Sigmoid colon (tissue), 7 donors: ENCODE results near the gene DHX8. TPM values are rescaled to one million over a fixed set of nuclear protein-coding genes. Genes with fewer than 3 reads are reported as not detected.

Source experiments
- DNase-seq: peaks from one replicate; pipeline ENCODE4 v3.0.0-alpha.2; 2019
- H3K27ac ChIP-seq, 4 donors: fragments of 200-600 bp; sonication (generic); one replicate each; pipeline ENCODE4 v1.5.1; 2016 to 2019; ENCODE audit warnings: mild to moderate bottlenecking in 1 of 4
- H3K27me3 ChIP-seq, 3 donors: fragments of 200-600 bp; sonication (generic); one replicate each; pipeline ENCODE4 v1.5.1; 2019; ENCODE audit warnings: mild to moderate bottlenecking in 1 of 3
- H3K36me3 ChIP-seq, 4 donors: fragments of 200-600 bp; sonication (generic); one replicate each; pipeline ENCODE4 v1.5.1; 2016 to 2019
- H3K4me1 ChIP-seq, 4 donors: fragments of 200-600 bp; sonication (generic); one replicate each; pipeline ENCODE4 v1.5.1; 2017 to 2019
- H3K4me3 ChIP-seq, 4 donors: fragments of 200-600 bp; sonication (generic); one replicate each; pipeline ENCODE4 v1.5.1; 2017 to 2019; ENCODE audit warnings: mild to moderate bottlenecking in 2 of 4, moderate library complexity in 1 of 4
- H3K9me3 ChIP-seq, 4 donors: fragments of 200-600 bp in 3 of 4; sonication (generic) in 3 of 4; one replicate each; pipeline versions ENCODE4 v1.5.1 to v1.6.1; 2013 to 2019
- CTCF ChIP-seq, 4 experiments: fragments of 450-650 bp in 3 of 4; fragments of 200-600 bp in 1 of 4; IDR thresholded peaks; one replicate each; pipeline ENCODE4 v1.5.1; 2016 to 2019; ENCODE audit warnings: antibody characterized with exemption in 4 of 4, mild to moderate bottlenecking in 3 of 4, moderate library complexity in 2 of 4
- EP300 ChIP-seq, 4 donors: sonication (generic); formaldehyde crosslinking; IDR thresholded peaks; one replicate each; pipeline ENCODE4 v1.6.1; 2017; ENCODE audit warnings: antibody characterized with exemption in 4 of 4
- POLR2A ChIP-seq, 2 donors: fragments of 450-650 bp; IDR thresholded peaks; one replicate each; pipeline ENCODE4 v1.6.1; 2016; ENCODE audit warnings: antibody characterized with exemption in 2 of 2, mild to moderate bottlenecking in 2 of 2, moderate library complexity in 2 of 2
- POLR2AphosphoS5 ChIP-seq, 4 donors: sonication (generic); formaldehyde crosslinking; IDR thresholded peaks; one replicate each; pipeline ENCODE4 v1.6.1; 2017; ENCODE audit warnings: antibody characterized with exemption in 4 of 4
- WGBS, 2 donors: extraction: QIAGEN DNeasy Blood & Tissue Kit; methylation state at CpG; one replicate each; pipeline ENCODE4 v1.1.7; 2013; 5-methylcytosine and 5-hydroxymethylcytosine counted together
- intact Hi-C: fragments of 100-400 bp; cut with DNase I; formaldehyde crosslinking; loops from one replicate; pipeline ENCODE4 v1.15.1; 2023
- polyA plus RNA-seq, 3 donors: library from polyadenylated mRNA; stranded (reverse); fragments of 200-250 nt; gene quantifications; one replicate each; pipeline ENCODE4 v1.2.3, GENCODE V29; 2013
- total RNA-seq, 4 donors: library from RNA; depleted of rRNA; stranded (reverse); fragments of >200 nt; gene quantifications; one replicate each; pipeline ENCODE4 v1.1.0, GENCODE V29; 2016
- donor health status: healthy with polysubstance abuse.
- donor health status: Bipolar disorder and iron deficiency.
- donor health status: healthy.

Gene DHX8
- total and polyA plus RNA-seq, 7 donors = 12.0 to 39.6 (median 25.7) TPM

- Histone ChIP-seq H3K36me3 (no peaks in the 10 kb centered on the region), H3K27ac (no peak within 1 kb of the TSS), H3K4me3 (peak within 1 kb of the TSS; percentile 24 to 55 (median 50)), H3K4me1 (peaks cover 0 to 26% (median 24%) of the 10 kb centered on the region in 4 donors), H3K27me3 (peaks cover 0 to 67% (median 42%) of the 10 kb centered on the region in 3 donors), H3K9me3 (no peaks in the 10 kb centered on the region)
- DNase-seq = peak; percentile 93
- WGBS, 2 donors = 1% methylated on average over 46 of the region's 46 CpGs
- no peak for TF ChIP-seq POLR2A (IDR thresholded peaks at IDR 0.05)
- TF ChIP-seq POLR2AphosphoS5 (IDR thresholded peaks at IDR 0.05) = no peak
- no peak for TF ChIP-seq EP300 (IDR thresholded peaks at IDR 0.05)
- TF ChIP-seq CTCF (IDR thresholded peaks at IDR 0.05) = no peak
- intact Hi-C loops = no loop called here
Measured at GRCh38 chr17:43546319-43547188, 62.8 kb downstream of the DHX8 start, which contains the start of gene ETV4. ETV4 (minus strand) TSS chr17:43546340; CDS start chr17:43545617, 723 bp downstream.

GRCh38 chr17:43547189-43547550 lies 63.4 kb downstream of the DHX8 start:
- Histone ChIP-seq H3K4me3 (no peak overlapping the region), H3K4me1 (peaks cover 0 to 26% (median 24%) of the 10 kb centered on the region in 4 donors), H3K27me3 (peaks cover 0 to 67% (median 42%) of the 10 kb centered on the region in 3 donors), H3K9me3 (no peaks in the 10 kb centered on the region), H3K36me3 (no peaks in the 10 kb centered on the region), H3K27ac (no peak overlapping the region)
- WGBS, 2 donors = 52 to 74% methylated on average over 2 of the region's 2 CpGs
- TF ChIP-seq POLR2AphosphoS5 (IDR thresholded peaks at IDR 0.05) (no peak), CTCF (IDR thresholded peaks at IDR 0.05) (no peak), POLR2A (IDR thresholded peaks at IDR 0.05) (no peak), EP300 (IDR thresholded peaks at IDR 0.05) (no peak)
- intact Hi-C loops = no loop called here
- DNase-seq = no peak

GRCh38 chr17:43547659-43548256 lies 64.0 kb downstream of the DHX8 start:
- intact Hi-C loops = no loop called here
- H3K4me3 ChIP-seq = no peak overlapping the region
- DNase-seq = no peak
- H3K27ac ChIP-seq = no peak overlapping the region
- no peaks in the 10 kb centered on the region for H3K36me3 ChIP-seq
- TF ChIP-seq POLR2AphosphoS5 (IDR thresholded peaks at IDR 0.05) = no peak
- no peak for TF ChIP-seq EP300 (IDR thresholded peaks at IDR 0.05)
- no peak for TF ChIP-seq CTCF (IDR thresholded peaks at IDR 0.05)
- TF ChIP-seq POLR2A (IDR thresholded peaks at IDR 0.05) = no peak
- peaks cover 0 to 26% (median 24%) of the 10 kb centered on the region in 4 donors for H3K4me1 ChIP-seq
- peaks cover 0 to 67% (median 42%) of the 10 kb centered on the region in 3 donors for H3K27me3 ChIP-seq
- H3K9me3 ChIP-seq = no peaks in the 10 kb centered on the region

GRCh38 chr17:43548689-43549379 lies 65.1 kb downstream of the DHX8 start:
- H3K27ac ChIP-seq = no peak overlapping the region
- TF ChIP-seq POLR2A (IDR thresholded peaks at IDR 0.05) = no peak
- TF ChIP-seq CTCF (IDR thresholded peaks at IDR 0.05) = no peak
- no peak for TF ChIP-seq EP300 (IDR thresholded peaks at IDR 0.05)
- TF ChIP-seq POLR2AphosphoS5 (IDR thresholded peaks at IDR 0.05) = no peak
- WGBS, 2 donors = 76 to 85% methylated on average over 3 of the region's 3 CpGs

More at GRCh38 chr17:43548689-43549379, 65.1 kb downstream of the DHX8 start:
- no peak overlapping the region for H3K4me3 ChIP-seq
- intact Hi-C loops = no loop called here
- peaks cover 0 to 26% (median 24%) of the 10 kb centered on the region in 4 donors for H3K4me1 ChIP-seq
- peaks cover 0 to 65% (median 36%) of the 10 kb centered on the region in 3 donors for H3K27me3 ChIP-seq
- H3K36me3 ChIP-seq = no peaks in the 10 kb centered on the region
- no peak for DNase-seq
- no peaks in the 10 kb centered on the region for H3K9me3 ChIP-seq
